HepG2 (cell line): ENCODE results near the gene MDFI. TPM values are rescaled to one million over a fixed set of nuclear protein-coding genes. Genes with fewer than 3 reads are reported as not detected.

Experiments
- BORCS8-MEF2B ChIP-seq: sonication (generic); formaldehyde crosslinking; IDR thresholded peaks from 2 replicates; pipeline ENCODE4 v1.8.0; 2022; ENCODE audit warnings: mild to moderate bottlenecking, missing genetic modification reagents
- GPBP1L1 ChIP-seq: sonication (generic); formaldehyde crosslinking; IDR thresholded peaks from 2 replicates; pipeline ENCODE4 v1.5.0; 2020; ENCODE audit warnings: mild to moderate bottlenecking, missing genetic modification reagents
- HOXA3 ChIP-seq: sonication (generic); formaldehyde crosslinking; IDR thresholded peaks from 2 replicates; pipeline ENCODE4 v1.5.0; 2020; ENCODE audit warnings: missing genetic modification reagents
- KLF11 ChIP-seq: IDR thresholded peaks from 2 replicates; pipeline ENCODE4 v1.6.1; 2016; ENCODE audit warnings: missing compliant biosample characterization
- PREB ChIP-seq: sonication (generic); formaldehyde crosslinking; IDR thresholded peaks from 2 replicates; pipeline ENCODE4 v1.4.0; 2020; ENCODE audit warnings: missing genetic modification reagents
- PRPF4 ChIP-seq: fragments of 200-400 bp; formaldehyde crosslinking; IDR thresholded peaks from 2 replicates; pipeline ENCODE4 v1.6.1; 2016; ENCODE audit warnings: low read length, low read depth; ENCODE audit not compliant: poor library complexity, severe bottlenecking
- SNAPC4 ChIP-seq: sonication (generic); formaldehyde crosslinking; IDR thresholded peaks from 2 replicates; pipeline ENCODE4 v1.4.0; 2020; ENCODE audit warnings: mild to moderate bottlenecking, missing genetic modification reagents
- SOX5 ChIP-seq: IDR thresholded peaks from 2 replicates; pipeline ENCODE4 v1.6.1; 2016; ENCODE audit warnings: borderline replicate concordance
- TRIM24 ChIP-seq: sonication (generic); formaldehyde crosslinking; IDR thresholded peaks from 2 replicates; pipeline ENCODE4 v1.8.0; 2022; ENCODE audit warnings: mild to moderate bottlenecking, missing genetic modification reagents
- XRCC5 ChIP-seq: fragments of 200-400 bp; formaldehyde crosslinking; optimal IDR thresholded peaks from 2 replicates; pipeline ENCODE3; 2017; ENCODE audit warnings: mild to moderate bottlenecking, low read length
- ZNF652 ChIP-seq: IDR thresholded peaks from 2 replicates; pipeline ENCODE4 v1.6.1; 2016; ENCODE audit warnings: low read depth, borderline replicate concordance
- ZNF670 ChIP-seq: sonication (generic); formaldehyde crosslinking; IDR thresholded peaks from 2 replicates; pipeline ENCODE4 v1.8.0; 2022; ENCODE audit warnings: mild to moderate bottlenecking, missing genetic modification reagents, borderline replicate concordance
- polyA plus RNA-seq, 8 experiments: library from polyadenylated mRNA; depleted of rRNA in 3 of 8; stranded (reverse) in 7 of 8; unstranded in 1 of 8; fragments of >200 nt; fragmentation: Illumina TruSeq in 4 of 8; extraction: Trizol in 4 of 8; gene quantifications; 2 replicates each; pipeline versions ENCODE4 v1.2.1 to v1.2.3, GENCODE V29; 2011 to 2016; ENCODE audit warnings: low read depth in 4 of 8, missing spikeins in 1 of 8, mixed read lengths in 1 of 8; ENCODE audit not compliant: insufficient read depth in 1 of 8
- total RNA-seq, 5 experiments: library from RNA; depleted of rRNA; stranded (reverse); fragments of >200 nt; fragmentation: Illumina TruSeq; extraction: Trizol; gene quantifications; 2 replicates each; pipeline ENCODE4 v1.2.3, GENCODE V29; 2016; ENCODE audit warnings: low read depth in 1 of 5
- TF ChIP-seq, protein P1 (sequence below): sonication (generic); formaldehyde crosslinking; IDR thresholded peaks from 2 replicates; pipeline ENCODE4 v1.4.0; 2020; ENCODE audit warnings: missing genetic modification reagents, borderline replicate concordance

The MDFI gene
- total and polyA plus RNA-seq, 2 of the 13 experiments (the other 11 are each of a cell fraction or from before 2014, with no cell fraction given), result 0.28 TPM; not detected in 1

DNA sequence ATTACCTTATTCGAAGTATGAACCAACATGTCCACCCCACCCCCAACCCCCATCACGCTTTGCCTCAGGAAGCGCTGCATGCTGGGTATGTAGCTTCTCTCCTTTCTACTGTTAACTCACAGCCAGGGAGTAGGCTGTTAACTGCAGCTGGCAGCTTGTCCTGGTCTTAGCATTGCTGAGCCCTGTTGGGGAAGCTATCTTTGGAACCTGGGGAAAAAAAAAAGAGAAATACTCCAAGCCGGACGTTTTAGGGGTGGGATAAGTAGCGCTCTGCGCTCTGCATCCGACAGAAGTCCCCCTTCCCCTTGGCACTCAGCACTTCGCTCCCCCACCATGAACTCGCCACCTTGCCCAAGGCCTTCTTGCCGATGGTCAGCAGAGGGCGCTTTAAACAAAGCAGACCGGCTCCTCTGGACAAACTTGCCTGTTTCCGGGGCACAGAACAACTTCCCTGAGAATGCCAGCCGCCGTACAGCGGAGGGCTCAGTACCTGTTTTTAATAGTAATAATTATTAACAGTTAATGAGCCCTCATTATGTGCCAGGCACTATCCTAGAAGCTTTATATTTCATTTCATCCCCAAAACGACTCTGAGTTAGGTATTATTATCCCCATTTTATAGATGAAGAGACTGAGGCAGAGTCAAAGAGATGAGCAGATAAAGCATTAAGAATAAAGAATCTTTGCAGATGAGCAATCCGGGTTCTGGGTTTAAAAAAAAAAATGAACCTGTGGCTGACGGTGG lies 35.2 kb upstream of the MDFI start (continued):
- TF ChIP-seq ZNF670 (CRISPR knock-in tag) (0 out of 2 replicates have a peak, but pooled peaks have one; percentile 44), TRIM24 (CRISPR knock-in tag) (no peak), HOXA3 (peak; percentile 25; the same call in 1 of the 2 replicates), SNAPC4 (CRISPR knock-in tag) (no peak), XRCC5 (peak; percentile 91), ZNF652 (no peak), BORCS8-MEF2B (CRISPR knock-in tag) (no peak), SOX5 (peak; percentile 52; the same call in 1 of the 2 replicates), PREB (CRISPR knock-in tag) (no peak), KLF11 (CRISPR knock-in tag) (no peak), PRPF4 (no peak), GPBP1L1 (CRISPR knock-in tag) (no peak)
- TF ChIP-seq, protein P1, sequence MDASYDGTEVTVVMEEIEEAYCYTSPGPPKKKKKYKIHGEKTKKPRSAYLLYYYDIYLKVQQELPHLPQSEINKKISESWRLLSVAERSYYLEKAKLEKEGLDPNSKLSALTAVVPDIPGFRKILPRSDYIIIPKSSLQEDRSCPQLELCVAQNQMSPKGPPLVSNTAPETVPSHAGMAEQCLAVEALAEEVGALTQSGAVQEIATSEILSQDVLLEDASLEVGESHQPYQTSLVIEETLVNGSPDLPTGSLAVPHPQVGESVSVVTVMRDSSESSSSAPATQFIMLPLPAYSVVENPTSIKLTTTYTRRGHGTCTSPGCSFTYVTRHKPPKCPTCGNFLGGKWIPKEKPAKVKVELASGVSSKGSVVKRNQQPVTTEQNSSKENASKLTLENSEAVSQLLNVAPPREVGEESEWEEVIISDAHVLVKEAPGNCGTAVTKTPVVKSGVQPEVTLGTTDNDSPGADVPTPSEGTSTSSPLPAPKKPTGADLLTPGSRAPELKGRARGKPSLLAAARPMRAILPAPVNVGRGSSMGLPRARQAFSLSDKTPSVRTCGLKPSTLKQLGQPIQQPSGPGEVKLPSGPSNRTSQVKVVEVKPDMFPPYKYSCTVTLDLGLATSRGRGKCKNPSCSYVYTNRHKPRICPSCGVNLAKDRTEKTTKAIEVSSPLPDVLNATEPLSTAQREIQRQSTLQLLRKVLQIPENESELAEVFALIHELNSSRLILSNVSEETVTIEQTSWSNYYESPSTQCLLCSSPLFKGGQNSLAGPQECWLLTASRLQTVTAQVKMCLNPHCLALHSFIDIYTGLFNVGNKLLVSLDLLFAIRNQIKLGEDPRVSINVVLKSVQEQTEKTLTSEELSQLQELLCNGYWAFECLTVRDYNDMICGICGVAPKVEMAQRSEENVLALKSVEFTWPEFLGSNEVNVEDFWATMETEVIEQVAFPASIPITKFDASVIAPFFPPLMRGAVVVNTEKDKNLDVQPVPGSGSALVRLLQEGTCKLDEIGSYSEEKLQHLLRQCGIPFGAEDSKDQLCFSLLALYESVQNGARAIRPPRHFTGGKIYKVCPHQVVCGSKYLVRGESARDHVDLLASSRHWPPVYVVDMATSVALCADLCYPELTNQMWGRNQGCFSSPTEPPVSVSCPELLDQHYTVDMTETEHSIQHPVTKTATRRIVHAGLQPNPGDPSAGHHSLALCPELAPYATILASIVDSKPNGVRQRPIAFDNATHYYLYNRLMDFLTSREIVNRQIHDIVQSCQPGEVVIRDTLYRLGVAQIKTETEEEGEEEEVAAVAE (CRISPR knock-in tag), result peak; percentile 32; the same call in 1 of the 2 replicates
